ENCODE measurements around the gene INPPL1.

DNA sequence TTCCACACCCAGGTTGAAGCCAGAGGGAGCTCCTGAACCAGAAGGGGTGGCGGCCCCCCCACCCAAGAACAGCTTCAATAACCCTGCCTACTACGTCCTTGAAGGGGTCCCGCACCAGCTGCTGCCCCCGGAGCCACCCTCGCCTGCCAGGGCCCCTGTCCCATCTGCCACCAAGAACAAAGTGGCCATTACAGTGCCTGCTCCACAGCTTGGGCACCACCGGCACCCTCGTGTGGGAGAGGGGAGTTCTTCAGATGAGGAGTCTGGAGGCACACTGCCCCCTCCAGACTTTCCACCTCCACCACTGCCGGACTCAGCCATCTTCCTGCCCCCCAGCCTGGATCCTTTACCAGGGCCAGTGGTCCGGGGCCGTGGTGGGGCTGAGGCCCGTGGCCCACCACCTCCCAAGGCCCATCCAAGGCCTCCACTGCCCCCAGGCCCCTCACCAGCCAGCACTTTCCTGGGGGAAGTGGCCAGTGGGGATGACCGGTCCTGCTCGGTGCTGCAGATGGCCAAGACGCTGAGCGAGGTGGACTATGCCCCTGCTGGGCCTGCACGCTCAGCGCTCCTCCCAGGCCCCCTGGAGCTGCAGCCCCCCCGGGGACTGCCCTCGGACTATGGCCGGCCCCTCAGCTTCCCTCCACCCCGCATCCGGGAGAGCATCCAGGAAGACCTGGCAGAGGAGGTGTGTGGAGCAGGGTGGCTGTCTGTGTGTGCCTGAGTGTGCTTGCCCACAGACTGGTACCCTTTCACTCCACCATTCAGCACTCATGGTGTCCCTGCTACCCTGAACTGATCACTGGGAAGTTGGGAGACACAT lies 12.8 kb downstream of the INPPL1 start:
- TF ChIP-seq CTCF (IDR thresholded peaks at IDR 0.05; ENCODE audit: low read depth, low read length): no peak
- TF ChIP-seq EZH2phosphoT487 (IDR thresholded peaks at IDR 0.05; ENCODE audit: low read depth): no peak
